ENCODE data around the gene NFYB. TPM values are rescaled to one million over a fixed set of nuclear protein-coding genes. Genes with fewer than 3 reads are reported as not detected.

NFYB gene
- total RNA-seq, 1 donor from 2014 or later = 24.7 TPM

DNA sequence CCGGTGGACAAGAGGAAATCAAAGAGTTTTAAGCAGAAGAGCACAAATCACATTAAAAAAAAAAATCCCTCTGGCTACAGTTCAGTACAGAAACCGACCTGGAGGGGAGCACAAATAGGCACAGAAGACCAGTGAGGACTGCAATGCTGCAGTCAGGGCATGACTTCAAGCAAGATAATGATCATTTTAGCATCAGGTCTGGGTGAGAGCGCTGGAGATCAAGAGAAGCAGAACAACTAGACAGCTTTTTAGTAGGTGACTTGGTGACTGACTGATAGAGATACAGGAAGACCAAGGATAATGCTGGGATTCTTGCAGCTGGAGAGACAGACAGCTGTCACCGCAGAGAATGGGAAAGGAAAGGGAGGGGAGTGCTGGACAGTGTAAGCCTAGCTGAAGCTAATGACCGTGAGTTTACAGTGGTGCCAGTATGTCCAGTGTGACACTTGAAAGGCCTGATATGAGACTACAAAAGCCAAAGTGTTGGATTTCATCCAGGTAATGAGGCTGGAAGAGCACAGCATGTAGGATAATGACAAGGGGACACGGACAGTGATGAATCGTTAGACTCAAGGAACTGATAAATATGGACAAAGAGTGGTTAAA lies 5.6 kb downstream of the NFYB start:
- H3K9me3 Mint-ChIP-seq (ENCODE audit: low read depth) = no peaks in the 10 kb centered on the region
- peaks cover 15% of the 10 kb centered on the region for H3K36me3 Mint-ChIP-seq (ENCODE audit: low read depth)
- no peaks in the 10 kb centered on the region for H3K27me3 Mint-ChIP-seq (ENCODE audit: low read depth)
- no peak for DNase-seq (ENCODE audit: low spot score)
- H3K4me1 Mint-ChIP-seq (ENCODE audit: low read depth) = peaks cover 35% of the 10 kb centered on the region
- no peak overlapping the region for H3K27ac Mint-ChIP-seq (ENCODE audit: unreplicated experiment)
- no peak overlapping the region for H3K4me3 Mint-ChIP-seq (ENCODE audit: unreplicated experiment)
- TF ChIP-seq, protein P1, sequence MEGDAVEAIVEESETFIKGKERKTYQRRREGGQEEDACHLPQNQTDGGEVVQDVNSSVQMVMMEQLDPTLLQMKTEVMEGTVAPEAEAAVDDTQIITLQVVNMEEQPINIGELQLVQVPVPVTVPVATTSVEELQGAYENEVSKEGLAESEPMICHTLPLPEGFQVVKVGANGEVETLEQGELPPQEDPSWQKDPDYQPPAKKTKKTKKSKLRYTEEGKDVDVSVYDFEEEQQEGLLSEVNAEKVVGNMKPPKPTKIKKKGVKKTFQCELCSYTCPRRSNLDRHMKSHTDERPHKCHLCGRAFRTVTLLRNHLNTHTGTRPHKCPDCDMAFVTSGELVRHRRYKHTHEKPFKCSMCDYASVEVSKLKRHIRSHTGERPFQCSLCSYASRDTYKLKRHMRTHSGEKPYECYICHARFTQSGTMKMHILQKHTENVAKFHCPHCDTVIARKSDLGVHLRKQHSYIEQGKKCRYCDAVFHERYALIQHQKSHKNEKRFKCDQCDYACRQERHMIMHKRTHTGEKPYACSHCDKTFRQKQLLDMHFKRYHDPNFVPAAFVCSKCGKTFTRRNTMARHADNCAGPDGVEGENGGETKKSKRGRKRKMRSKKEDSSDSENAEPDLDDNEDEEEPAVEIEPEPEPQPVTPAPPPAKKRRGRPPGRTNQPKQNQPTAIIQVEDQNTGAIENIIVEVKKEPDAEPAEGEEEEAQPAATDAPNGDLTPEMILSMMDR (IDR thresholded peaks at IDR 0.05) = no peak

DNA sequence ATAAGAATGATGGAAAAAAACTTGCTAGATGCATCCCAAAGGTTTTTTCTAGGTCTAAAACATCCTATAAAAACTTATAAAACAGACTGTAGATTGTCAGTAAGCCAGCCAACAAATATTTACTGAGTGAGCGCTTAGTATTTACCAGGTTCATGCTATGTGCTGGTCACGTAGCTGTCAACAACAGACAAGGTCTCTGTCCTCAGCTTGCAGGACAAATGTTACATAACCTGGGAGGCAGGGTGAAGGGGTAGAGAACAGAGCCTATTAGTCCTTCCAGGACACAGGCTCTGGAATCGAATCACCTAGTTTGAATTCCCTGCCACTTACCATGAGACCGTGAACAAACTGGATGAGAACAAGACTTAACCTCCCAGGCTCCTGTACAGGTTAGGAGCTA lies 6.4 kb downstream of the NFYB start:
- no peak overlapping the region for H3K27ac Mint-ChIP-seq (ENCODE audit: unreplicated experiment)

DNA sequence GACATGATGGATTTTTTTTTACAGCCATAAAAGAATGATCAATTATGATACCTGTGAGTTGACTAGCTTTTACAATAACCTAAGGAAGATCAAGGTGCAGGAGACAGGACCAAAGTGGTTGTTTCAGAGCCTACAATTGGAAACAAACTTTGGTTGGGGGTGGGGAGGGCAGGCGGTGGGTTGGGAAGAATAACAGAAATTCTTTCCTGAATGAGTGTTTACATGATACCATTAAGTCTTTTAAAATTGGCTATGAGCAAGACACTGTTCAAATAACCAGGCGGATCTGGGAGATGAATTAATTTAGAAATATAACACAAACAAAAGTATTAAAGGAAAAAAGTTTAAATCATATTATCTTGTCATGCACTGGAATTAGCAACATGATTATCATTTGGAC lies 7.2 kb downstream of the NFYB start:
- Mint-ChIP-seq H3K9me3 (ENCODE audit: low read depth) (no peaks in the 10 kb centered on the region), H3K27ac (ENCODE audit: unreplicated experiment) (no peak overlapping the region), H3K4me1 (ENCODE audit: low read depth) (peaks cover 20% of the 10 kb centered on the region), H3K4me3 (ENCODE audit: unreplicated experiment) (no peak overlapping the region), H3K27me3 (ENCODE audit: low read depth) (no peaks in the 10 kb centered on the region), H3K36me3 (ENCODE audit: low read depth) (peaks cover 21% of the 10 kb centered on the region)
- no peak for DNase-seq (ENCODE audit: low spot score)
- TF ChIP-seq, protein P1 (IDR thresholded peaks at IDR 0.05) = no peak

More for the DNA sequence above, 6.4 kb downstream of the NFYB start:
- Mint-ChIP-seq H3K36me3 (ENCODE audit: low read depth) (peaks cover 15% of the 10 kb centered on the region), H3K27me3 (ENCODE audit: low read depth) (no peaks in the 10 kb centered on the region), H3K4me3 (ENCODE audit: unreplicated experiment) (no peak overlapping the region), H3K4me1 (ENCODE audit: low read depth) (peaks cover 29% of the 10 kb centered on the region), H3K9me3 (ENCODE audit: low read depth) (no peaks in the 10 kb centered on the region)
- DNase-seq (ENCODE audit: low spot score) = no peak
- TF ChIP-seq, protein P1 (IDR thresholded peaks at IDR 0.05) = no peak

DNA sequence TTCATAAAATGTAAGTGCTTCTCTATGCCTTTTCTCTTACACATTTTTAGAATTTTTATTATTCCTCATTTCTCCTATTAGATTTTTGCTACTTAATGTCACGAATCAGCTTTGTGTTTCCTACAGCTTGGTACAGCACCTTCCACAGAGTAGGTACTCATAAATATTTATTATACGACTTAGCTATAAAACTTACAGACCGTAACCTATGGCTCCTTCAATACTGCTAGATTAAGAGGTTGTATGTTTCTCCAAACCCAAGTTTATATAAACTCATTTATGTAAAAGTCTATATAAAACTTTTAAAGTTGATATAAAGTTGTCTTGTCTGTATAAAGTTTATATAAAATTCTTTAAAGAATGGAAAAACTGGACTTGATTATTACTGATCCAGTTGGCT lies 11.5 kb downstream of the NFYB start:
- Mint-ChIP-seq H3K27ac (ENCODE audit: unreplicated experiment) (no peak overlapping the region), H3K36me3 (ENCODE audit: low read depth) (peaks cover 23% of the 10 kb centered on the region)

DNA sequence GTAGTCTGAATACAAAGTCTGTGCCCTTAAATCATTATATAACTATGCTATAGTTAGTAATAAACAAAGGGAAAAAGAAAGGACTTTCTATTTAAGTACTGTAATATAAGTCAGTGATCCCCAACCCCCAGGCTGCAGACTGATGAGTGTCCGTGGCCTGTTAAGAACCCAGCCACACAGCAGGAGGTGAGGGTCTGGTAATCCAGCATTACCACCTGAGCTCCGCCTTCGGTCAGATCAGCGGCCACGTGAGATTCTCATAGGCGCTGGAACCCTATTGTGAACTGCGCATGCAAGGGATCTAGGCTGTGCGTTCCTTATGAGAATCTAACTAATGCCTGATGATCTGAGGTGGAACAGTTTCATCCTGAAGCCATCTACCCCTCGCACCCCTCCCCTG lies 15.7 kb downstream of the NFYB start:
- Mint-ChIP-seq H3K27ac (ENCODE audit: unreplicated experiment) (no peak overlapping the region), H3K27me3 (ENCODE audit: low read depth) (no peaks in the 10 kb centered on the region), H3K9me3 (ENCODE audit: low read depth) (no peaks in the 10 kb centered on the region), H3K36me3 (ENCODE audit: low read depth) (peaks cover 21% of the 10 kb centered on the region), H3K4me1 (ENCODE audit: low read depth) (peaks cover 20% of the 10 kb centered on the region), H3K4me3 (ENCODE audit: unreplicated experiment) (no peak overlapping the region)
- no peak for DNase-seq (ENCODE audit: low spot score)
- TF ChIP-seq, protein P1 (IDR thresholded peaks at IDR 0.05) = no peak

More for the DNA sequence above, 11.5 kb downstream of the NFYB start:
- no peak overlapping the region for H3K4me3 Mint-ChIP-seq (ENCODE audit: unreplicated experiment)
- TF ChIP-seq, protein P1 (IDR thresholded peaks at IDR 0.05) = no peak
- peaks cover 23% of the 10 kb centered on the region for H3K4me1 Mint-ChIP-seq (ENCODE audit: low read depth)
- no peaks in the 10 kb centered on the region for H3K27me3 Mint-ChIP-seq (ENCODE audit: low read depth)
- H3K9me3 Mint-ChIP-seq (ENCODE audit: low read depth) = no peaks in the 10 kb centered on the region
- DNase-seq (ENCODE audit: low spot score) = no peak

All from chondrocyte (in vitro differentiated cells).